ENCODE data around the gene TMCC3. TPM values are rescaled to one million over a fixed set of nuclear protein-coding genes. Genes with fewer than 3 reads are reported as not detected.

TMCC3 gene
- total RNA-seq, 1 donor from 2014 or later = 11.5 TPM

- Mint-ChIP-seq H3K27me3 (ENCODE audit: low read depth) (no peaks in the 10 kb centered on the region), H3K27ac (no peak overlapping the region), H3K4me1 (peaks cover 26% of the 10 kb centered on the region), H3K4me3 (no peak overlapping the region), H3K36me3 (peaks cover 8% of the 10 kb centered on the region), H3K9me3 (no peaks in the 10 kb centered on the region)
- no peak for TF ChIP-seq CTCF (IDR thresholded peaks at IDR 0.05; ENCODE audit: unreplicated experiment)
- DNase-seq (ENCODE audit: low spot score in 2 of 2, unreplicated experiment in 2 of 2) = no peak
These were observed 66.0 kb downstream of the TMCC3 start for GRCh38 chr12:94584377-94584776.

GRCh38 chr12:94582591-94582990 lies 67.8 kb downstream of the TMCC3 start:
- Mint-ChIP-seq H3K4me1 (peaks cover 11% of the 10 kb centered on the region), H3K9me3 (no peaks in the 10 kb centered on the region), H3K36me3 (peaks cover 8% of the 10 kb centered on the region), H3K27ac (no peak overlapping the region), H3K27me3 (ENCODE audit: low read depth) (no peaks in the 10 kb centered on the region), H3K4me3 (no peak overlapping the region)
- no peak for TF ChIP-seq CTCF (IDR thresholded peaks at IDR 0.05; ENCODE audit: unreplicated experiment)
- DNase-seq (ENCODE audit: low spot score in 2 of 2, unreplicated experiment in 2 of 2) = no peak

GRCh38 chr12:94575645-94576403 lies 74.5 kb downstream of the TMCC3 start:
- H3K4me1 Mint-ChIP-seq = peaks cover 14% of the 10 kb centered on the region
- H3K4me3 Mint-ChIP-seq = no peak overlapping the region
- TF ChIP-seq CTCF (IDR thresholded peaks at IDR 0.05; ENCODE audit: unreplicated experiment) = no peak
- no peak for DNase-seq (ENCODE audit: low spot score in 2 of 2, unreplicated experiment in 2 of 2)
- peaks cover 7% of the 10 kb centered on the region for H3K36me3 Mint-ChIP-seq
- no peaks in the 10 kb centered on the region for H3K27me3 Mint-ChIP-seq (ENCODE audit: low read depth)
- H3K9me3 Mint-ChIP-seq = no peaks in the 10 kb centered on the region
- H3K27ac Mint-ChIP-seq = no peak overlapping the region

GRCh38 chr12:94575024-94575423 lies 75.3 kb downstream of the TMCC3 start:
- H3K4me3 Mint-ChIP-seq = no peak overlapping the region
- H3K36me3 Mint-ChIP-seq = peaks cover 9% of the 10 kb centered on the region
- peaks cover 14% of the 10 kb centered on the region for H3K4me1 Mint-ChIP-seq
- no peaks in the 10 kb centered on the region for H3K27me3 Mint-ChIP-seq (ENCODE audit: low read depth)
- H3K27ac Mint-ChIP-seq = no peak overlapping the region
- no peak for TF ChIP-seq CTCF (IDR thresholded peaks at IDR 0.05; ENCODE audit: unreplicated experiment)
- H3K9me3 Mint-ChIP-seq = no peaks in the 10 kb centered on the region
- DNase-seq (ENCODE audit: low spot score in 2 of 2, unreplicated experiment in 2 of 2) = no peak

- Mint-ChIP-seq H3K9me3 (no peaks in the 10 kb centered on the region), H3K27me3 (ENCODE audit: low read depth) (no peaks in the 10 kb centered on the region)
These were observed 78.8 kb downstream of the TMCC3 start for GRCh38 chr12:94571556-94571955.

More at GRCh38 chr12:94571556-94571955, 78.8 kb downstream of the TMCC3 start:
- no peak overlapping the region for H3K4me3 Mint-ChIP-seq
- peaks cover 13% of the 10 kb centered on the region for H3K36me3 Mint-ChIP-seq
- H3K27ac Mint-ChIP-seq = no peak overlapping the region
- no peak for TF ChIP-seq CTCF (IDR thresholded peaks at IDR 0.05; ENCODE audit: unreplicated experiment)
- H3K4me1 Mint-ChIP-seq = peaks cover 22% of the 10 kb centered on the region
- no peak for DNase-seq (ENCODE audit: low spot score in 2 of 2, unreplicated experiment in 2 of 2)

Data from mesothelial cell of epicardium (in vitro differentiated cells).